Stimulated activated CD8-positive, alpha-beta memory T cell treated with anti-CD3 and anti-CD28 coated beads, Interleukin-4, amount 100 ng/mL, for 24 hours (primary cell): ENCODE data around the gene PITPNM3.

Experiments
- DNase-seq: peaks from one replicate; pipeline ENCODE4 v3.0.0-alpha.2; 2020; ENCODE audit warnings: low read depth

Gene PITPNM3

GRCh38 chr17:6551869-6552531, 4.4 kb downstream of the PITPNM3 start:
- DNase-seq: no peak

DNA sequence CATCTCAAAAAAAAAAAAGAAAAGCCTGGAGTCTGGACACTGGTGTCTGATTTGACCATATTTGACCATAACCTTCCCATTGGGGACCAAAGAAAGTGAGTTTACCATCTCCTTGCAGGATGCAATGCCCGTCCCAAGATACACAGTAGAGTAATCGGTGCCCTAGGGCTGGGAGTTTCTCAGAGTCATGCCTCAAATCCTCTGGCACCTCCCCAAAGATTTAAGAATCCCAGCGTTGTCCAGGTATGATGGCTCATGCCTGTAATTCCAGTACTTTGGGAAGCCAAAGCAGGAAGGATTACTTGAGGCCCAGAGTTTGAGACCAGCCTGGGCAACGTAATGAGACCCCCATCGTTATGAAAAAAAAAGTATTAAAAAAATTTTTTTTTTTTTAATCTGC, 5.0 kb downstream of the PITPNM3 start:
- no peak for DNase-seq

DNA sequence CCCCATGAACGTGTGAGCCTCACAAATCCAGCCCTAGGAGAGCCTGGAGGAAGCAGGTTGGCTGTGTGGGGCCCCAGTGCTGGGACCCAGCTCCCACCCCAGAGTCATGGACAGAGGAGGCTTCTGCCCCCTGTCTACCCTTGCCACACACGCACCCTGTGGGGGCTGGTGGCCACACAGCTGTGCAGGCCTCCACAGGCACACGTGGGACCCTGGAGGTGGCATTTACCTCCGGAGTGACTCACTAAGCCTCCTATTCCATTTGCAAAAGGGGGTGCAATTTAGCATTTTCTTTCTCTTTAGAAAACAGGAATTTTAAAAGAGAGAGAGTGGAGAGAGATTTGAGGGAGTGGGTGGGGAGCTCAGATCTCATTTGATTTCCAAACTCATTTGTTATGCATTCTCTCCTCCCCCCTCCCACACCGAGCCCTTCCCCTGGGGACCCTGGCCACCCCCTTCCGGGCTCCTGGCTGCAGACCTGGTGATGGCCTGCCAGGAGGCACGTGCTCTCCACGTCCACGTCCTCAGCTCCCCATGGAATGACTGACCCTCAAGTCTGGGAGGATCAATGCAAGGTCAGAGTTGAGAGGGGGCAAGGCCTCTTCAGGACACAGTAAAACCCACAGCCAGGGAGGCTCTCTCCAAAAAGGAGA, 6.8 kb downstream of the PITPNM3 start:
- no peak for DNase-seq

DNA sequence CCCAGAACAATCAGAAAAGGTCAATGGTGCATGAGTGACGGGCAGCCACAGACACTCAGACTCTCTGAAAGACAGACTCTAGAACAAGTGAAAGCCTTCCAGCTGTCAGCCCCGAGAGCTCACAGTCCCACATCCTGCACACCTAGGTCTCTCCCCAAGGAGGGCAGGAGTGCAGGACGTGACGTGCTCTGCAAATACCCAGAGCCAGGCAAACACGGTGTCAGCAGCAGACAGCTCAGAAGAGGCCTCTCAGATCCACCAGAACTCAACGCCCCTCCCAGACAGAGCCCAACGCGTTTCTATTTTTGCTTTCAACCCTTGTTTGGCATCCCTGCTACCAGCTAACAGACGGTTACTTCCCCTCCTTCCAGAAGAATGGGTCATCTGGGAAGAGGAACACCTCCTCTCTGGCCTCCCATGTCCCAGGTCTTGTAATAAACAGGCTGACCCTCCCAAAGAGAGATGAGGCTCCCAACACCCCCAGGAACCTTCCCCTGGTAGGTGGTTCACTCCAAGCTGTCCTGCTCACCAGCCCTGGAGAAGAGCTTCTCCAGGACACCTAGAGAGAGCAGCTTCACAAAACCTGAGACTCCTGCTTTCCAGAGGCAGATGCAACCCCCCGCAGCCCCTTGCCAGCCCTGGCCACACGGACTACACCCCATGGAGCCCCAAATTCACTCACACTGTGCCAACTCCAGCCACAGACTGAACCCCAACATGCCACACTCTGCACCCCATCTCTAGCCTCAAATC, 7.6 kb downstream of the PITPNM3 start:
- DNase-seq: no peak

DNA sequence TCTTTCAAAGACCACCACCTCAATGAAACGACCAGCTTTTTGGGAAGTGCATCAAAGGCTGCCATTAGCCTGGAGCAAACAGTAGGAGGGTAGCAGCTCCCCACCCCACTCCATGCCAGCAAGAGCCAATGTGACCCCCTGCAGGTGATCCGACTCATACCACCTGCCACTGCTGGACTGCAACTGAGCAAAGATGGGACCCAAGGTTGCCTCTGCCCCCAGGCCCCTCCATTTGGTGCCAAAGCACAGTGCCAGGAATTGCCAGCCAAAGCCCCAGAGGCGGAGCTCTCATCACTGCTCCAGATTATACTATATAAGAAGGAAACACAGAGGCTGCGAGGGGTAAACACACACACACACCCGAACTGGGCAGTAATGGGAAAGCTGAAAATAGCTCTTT, 8.3 kb downstream of the PITPNM3 start:
- DNase-seq: no peak

GRCh38 chr17:6547336-6547735, 9.0 kb downstream of the PITPNM3 start:
- no peak for DNase-seq

DNA sequence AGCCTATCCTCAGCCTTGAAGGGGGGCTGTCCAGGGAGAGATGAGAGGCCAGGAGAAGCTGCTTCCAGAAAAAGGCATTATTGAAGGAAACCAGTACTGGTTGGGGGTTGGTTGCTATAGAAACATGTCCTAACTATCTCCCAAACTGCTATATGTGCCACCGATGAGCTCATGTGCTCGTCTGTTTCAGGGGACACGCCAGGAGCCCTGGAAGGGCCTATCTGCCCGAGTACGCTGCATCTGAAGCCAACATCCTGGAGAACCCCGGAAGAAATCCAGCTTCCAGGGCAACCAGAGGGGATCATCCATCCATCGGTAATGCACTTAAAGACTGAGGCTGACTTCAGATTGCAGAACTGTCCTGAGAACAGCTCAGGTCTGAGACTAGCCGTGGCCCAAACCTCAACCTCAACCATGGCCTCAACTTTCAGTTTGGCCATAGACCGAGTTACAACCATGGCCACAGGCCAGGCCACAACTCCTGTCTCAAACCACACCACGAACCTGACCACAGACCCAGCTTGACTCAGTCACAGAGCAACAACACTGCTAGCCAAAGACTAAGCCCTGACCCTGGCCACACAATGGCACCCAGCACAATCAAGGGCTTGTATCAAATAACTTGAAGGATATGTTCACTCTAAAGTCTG, 10.2 kb downstream of the PITPNM3 start:
- DNase-seq: no peak

- DNase-seq: no peak
Measured at GRCh38 chr17:6545291-6545690, 11.1 kb downstream of the PITPNM3 start.

DNA sequence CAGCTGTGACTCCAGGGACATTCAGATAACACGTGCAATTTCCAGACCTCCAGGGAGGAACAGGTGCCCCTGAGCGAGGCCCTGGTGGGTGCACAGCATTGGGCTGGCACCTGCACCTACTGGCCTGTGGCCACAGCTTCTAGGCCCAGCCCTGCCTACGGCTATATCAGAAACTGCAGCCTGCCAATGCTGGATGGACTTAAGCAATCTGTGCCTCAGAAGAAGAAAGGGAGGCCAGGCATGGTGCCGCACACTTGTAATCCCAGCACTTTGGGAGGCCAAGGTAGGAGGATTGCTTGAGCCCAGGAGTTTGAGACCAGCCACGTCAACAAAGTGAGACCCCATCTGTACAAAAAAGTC, 12.4 kb downstream of the PITPNM3 start:
- DNase-seq: no peak

GRCh38 chr17:6543079-6544010, 13.0 kb downstream of the PITPNM3 start:
- DNase-seq: no peak

- DNase-seq: no peak
Measured at GRCh38 chr17:6542577-6542976, 13.8 kb downstream of the PITPNM3 start.

GRCh38 chr17:6541886-6542285, 14.5 kb downstream of the PITPNM3 start:
- DNase-seq: no peak

GRCh38 chr17:6539871-6540270, 16.5 kb downstream of the PITPNM3 start:
- no peak for DNase-seq

DNA sequence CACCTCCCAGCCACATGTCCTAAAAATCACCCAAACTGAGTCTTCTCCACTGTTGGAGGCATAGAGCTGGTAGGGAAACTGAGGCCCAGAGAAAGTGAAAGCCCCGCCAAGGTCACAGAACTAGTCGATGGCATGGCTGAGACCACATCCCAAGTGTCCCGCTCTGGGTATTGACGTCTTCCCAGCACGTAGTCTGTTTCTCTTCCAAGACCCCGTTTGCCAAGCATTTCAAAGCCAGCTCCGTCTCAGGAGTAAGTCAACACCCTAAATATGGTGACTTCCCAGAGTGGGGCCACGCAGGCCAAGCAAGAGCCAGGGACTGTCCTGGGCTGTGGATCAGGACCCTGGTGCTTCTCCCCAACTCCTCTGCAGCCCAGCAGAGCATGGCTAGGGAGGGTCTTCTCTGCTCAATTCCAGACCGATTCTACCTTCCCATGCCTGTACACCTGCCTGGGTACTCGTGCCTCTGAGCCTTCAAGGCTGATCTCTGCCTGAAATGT, 19.7 kb downstream of the PITPNM3 start:
- DNase-seq: no peak

- no peak for DNase-seq
Measured at GRCh38 chr17:6536053-6536452, 20.3 kb downstream of the PITPNM3 start.

- DNase-seq: no peak
Measured at GRCh38 chr17:6534846-6535514, 21.4 kb downstream of the PITPNM3 start.

GRCh38 chr17:6532441-6532885, 23.9 kb downstream of the PITPNM3 start:
- no peak for DNase-seq

DNA sequence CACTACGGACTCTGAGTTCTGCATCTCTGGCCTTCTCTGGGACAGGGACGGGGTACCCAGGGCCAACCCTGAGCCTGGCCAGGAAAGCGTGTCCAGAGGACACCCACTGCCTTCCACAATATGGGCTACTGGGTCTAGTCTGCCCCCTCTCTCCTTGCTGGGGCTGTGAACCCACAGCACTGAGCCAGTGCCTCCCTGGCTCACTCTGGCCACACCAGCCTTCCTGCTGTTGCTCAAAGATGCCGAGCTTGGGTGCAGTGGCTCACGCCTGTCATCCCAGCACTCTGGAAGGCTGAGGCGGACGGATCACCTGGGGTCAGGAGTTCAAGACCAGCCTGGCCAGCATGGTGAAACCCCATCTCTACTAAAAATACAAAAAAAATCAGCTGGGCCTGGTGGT, 24.8 kb downstream of the PITPNM3 start:
- DNase-seq: no peak

DNA sequence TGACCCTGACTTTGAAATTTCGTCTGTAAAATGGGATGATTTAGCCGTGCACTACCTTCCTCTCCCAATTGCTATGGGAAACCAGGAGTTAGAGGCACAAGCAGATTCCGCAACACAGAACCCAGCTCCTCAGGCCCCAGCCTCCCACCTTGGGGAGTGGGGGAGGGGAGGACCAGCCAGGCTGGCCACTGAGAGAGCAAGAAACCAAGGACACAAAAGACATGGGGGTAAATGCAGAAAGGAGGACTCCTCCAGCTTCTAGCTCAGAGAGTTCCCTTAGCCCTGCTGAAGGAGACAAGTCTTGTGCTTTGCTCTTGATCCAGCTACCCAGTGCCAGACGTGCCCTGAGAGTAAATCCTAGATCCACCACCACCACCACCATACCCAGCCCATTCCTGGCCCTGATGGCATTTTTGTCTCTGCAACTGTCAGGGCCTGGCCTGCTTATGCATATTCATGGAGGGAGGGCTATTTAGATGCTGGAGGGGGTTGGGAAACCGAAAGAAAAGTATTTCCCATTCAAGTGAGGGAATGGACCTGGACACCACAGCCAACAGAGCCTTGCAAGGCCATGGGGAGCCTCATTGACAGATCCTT, 25.9 kb downstream of the PITPNM3 start:
- no peak for DNase-seq

DNA sequence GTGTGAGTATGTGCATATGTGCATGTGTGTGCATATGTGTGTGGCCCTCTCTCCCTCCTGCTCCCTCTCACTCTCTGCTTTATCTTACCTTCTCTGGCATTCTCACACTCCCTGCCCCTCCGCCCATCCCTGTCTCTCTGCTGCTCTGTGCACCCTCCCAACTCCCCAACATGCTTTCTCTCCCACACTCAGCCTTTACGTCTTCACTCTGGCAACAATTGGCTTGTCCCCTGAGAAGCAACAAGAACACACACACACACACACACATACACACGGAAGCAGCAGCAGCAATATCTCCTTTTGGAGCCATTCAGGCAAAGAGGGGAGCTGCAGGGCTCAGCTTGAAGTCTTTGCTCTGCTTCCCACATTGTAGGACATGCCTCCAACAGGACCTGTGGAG, 27.8 kb downstream of the PITPNM3 start:
- DNase-seq: no peak
